Measurements from ENCODE around the gene CKS1B.
"Not testable (repeated sequence)": the region's sequence is repeated elsewhere in the genome, so short reads cannot be mapped to it uniquely, and the experiment has no call there.

Gene CKS1B

GRCh38 chr1:154987326-154987725 is 12.8 kb downstream of the CKS1B start:
- DNase-seq (ENCODE audit: low read depth, low spot score), result no peak

- no peak for DNase-seq (ENCODE audit: low read depth, low spot score)
Observed at GRCh38 chr1:154988058-154988954, 13.8 kb downstream of the CKS1B start.

GRCh38 chr1:154989195-154989860 is 14.8 kb downstream of the CKS1B start:
- no peak for DNase-seq (ENCODE audit: low read depth, low spot score)

- no peak for DNase-seq (ENCODE audit: low read depth, low spot score)
Observed at GRCh38 chr1:154990276-154990675, 15.8 kb downstream of the CKS1B start.

- DNase-seq (ENCODE audit: low read depth, low spot score), result no peak
Observed at GRCh38 chr1:154992721-154993571, 18.5 kb downstream of the CKS1B start.

GRCh38 chr1:154993572-154994268 is 19.2 kb downstream of the CKS1B start, which contains the start of gene LENEP:
LENEP (plus strand) TSS chr1:154993586; CDS start chr1:154993608, 22 bp downstream.
- no peak for DNase-seq (ENCODE audit: low read depth, low spot score)

GRCh38 chr1:154994269-154994587 is 19.7 kb downstream of the CKS1B start:
- DNase-seq (ENCODE audit: low read depth, low spot score), result no peak

- no peak for DNase-seq (ENCODE audit: low read depth, low spot score)
Observed at GRCh38 chr1:154994591-154994990, 20.1 kb downstream of the CKS1B start.

- not testable (repeated sequence) for DNase-seq (ENCODE audit: low read depth, low spot score)
Observed at GRCh38 chr1:154995301-154995983, 21.0 kb downstream of the CKS1B start.

GRCh38 chr1:154996966-154997701 is 22.7 kb downstream of the CKS1B start:
- no peak for DNase-seq (ENCODE audit: low read depth, low spot score)

GRCh38 chr1:154998201-154998780 is 23.8 kb downstream of the CKS1B start:
- DNase-seq (ENCODE audit: low read depth, low spot score), result no peak

- DNase-seq (ENCODE audit: low read depth, low spot score), result no peak
Observed at GRCh38 chr1:154998818-154999570, 24.5 kb downstream of the CKS1B start.

- DNase-seq (ENCODE audit: low read depth, low spot score), result no peak
Observed at GRCh38 chr1:154999571-155000410, 25.3 kb downstream of the CKS1B start.

GRCh38 chr1:155000411-155000725 is 25.9 kb downstream of the CKS1B start:
- DNase-seq (ENCODE audit: low read depth, low spot score), result no peak

GRCh38 chr1:155000726-155001424 is 26.4 kb downstream of the CKS1B start:
- peak; percentile 77 for DNase-seq (ENCODE audit: low read depth, low spot score)

- no peak for DNase-seq (ENCODE audit: low read depth, low spot score)
Observed at GRCh38 chr1:155001425-155001674, 26.9 kb downstream of the CKS1B start.

- DNase-seq (ENCODE audit: low read depth, low spot score), result peak; percentile 93
Observed at GRCh38 chr1:155001675-155002463, 27.4 kb downstream of the CKS1B start.

Measured in brain pericyte (primary cell).